Central memory CD4-positive, alpha-beta T cell (primary cell): ENCODE results near the gene STK36.
A peak's percentile ranks its signal among the peaks of the same experiment; 100 is the strongest.

ENCODE experiments used
- DNase-seq: peaks from one replicate; pipeline ENCODE4 v3.0.0; 2022

The STK36 gene

GRCh38 chr2:218720048-218721041 lies 48.5 kb downstream of the STK36 start:
- DNase-seq, result no peak

GRCh38 chr2:218721488-218721887 lies 49.6 kb downstream of the STK36 start:
- DNase-seq, result no peak

- DNase-seq, result no peak
These were observed 50.0 kb downstream of the STK36 start for GRCh38 chr2:218721934-218722333.

- DNase-seq, result no peak
These were observed 50.5 kb downstream of the STK36 start for GRCh38 chr2:218722419-218722818.

GRCh38 chr2:218722876-218723785 lies 51.2 kb downstream of the STK36 start:
- no peak for DNase-seq

GRCh38 chr2:218726004-218726574 lies 54.2 kb downstream of the STK36 start:
- DNase-seq, result no peak

- no peak for DNase-seq
These were observed 55.7 kb downstream of the STK36 start for GRCh38 chr2:218727502-218728165.

- no peak for DNase-seq
These were observed 57.8 kb downstream of the STK36 start for GRCh38 chr2:218729640-218730039.

GRCh38 chr2:218732052-218732760 lies 60.3 kb downstream of the STK36 start:
- no peak for DNase-seq

- no peak for DNase-seq
These were observed 60.9 kb downstream of the STK36 start for GRCh38 chr2:218732761-218733158.

- peak; percentile 10 for DNase-seq
These were observed 61.5 kb downstream of the STK36 start for GRCh38 chr2:218733171-218734021.

- DNase-seq, result no peak
These were observed 62.5 kb downstream of the STK36 start for GRCh38 chr2:218734190-218734975.

GRCh38 chr2:218736531-218736930 lies 64.6 kb downstream of the STK36 start:
- DNase-seq, result no peak

GRCh38 chr2:218743068-218743467 lies 71.2 kb downstream of the STK36 start:
- no peak for DNase-seq

GRCh38 chr2:218744615-218745014 lies 72.7 kb downstream of the STK36 start:
- no peak for DNase-seq

- no peak for DNase-seq
These were observed 73.3 kb downstream of the STK36 start for GRCh38 chr2:218745160-218745558.

GRCh38 chr2:218745559-218746469 lies 73.9 kb downstream of the STK36 start:
- DNase-seq, result no peak

GRCh38 chr2:218746470-218746795 lies 74.5 kb downstream of the STK36 start:
- DNase-seq, result no peak

GRCh38 chr2:218746960-218747359 lies 75.1 kb downstream of the STK36 start:
- no peak for DNase-seq
